Osteoblast (primary cell): Measurements from ENCODE around the gene LIPG. TPM values are rescaled to one million over a fixed set of nuclear protein-coding genes. Genes with fewer than 3 reads are reported as not detected.

Experiments
- DNase-seq: peaks from one replicate; pipeline ENCODE4 v3.0.0; 2011; ENCODE audit warnings: low spot score, mixed read lengths; ENCODE audit not compliant: insufficient read length; ENCODE audit errors: missing footprints
- H2AFZ ChIP-seq: 2 replicates; pipeline ENCODE4 v1.6.0; 2011; ENCODE audit warnings: mild to moderate bottlenecking, low read length
- H3K27ac ChIP-seq: 2 replicates; pipeline ENCODE4 v1.5.1; 2011; ENCODE audit warnings: mild to moderate bottlenecking, low read depth, low read length, moderate library complexity
- H3K27me3 ChIP-seq: 2 replicates; pipeline ENCODE4 v1.6.0; 2012; ENCODE audit warnings: mild to moderate bottlenecking, control low read depth, inconsistent platforms, low read length, moderate library complexity; ENCODE audit not compliant: insufficient read depth
- H3K36me3 ChIP-seq: 2 replicates; pipeline ENCODE4 v1.5.1; 2011; ENCODE audit warnings: mild to moderate bottlenecking, low read length, control low read depth, moderate library complexity; ENCODE audit not compliant: insufficient read depth
- H3K4me1 ChIP-seq: 2 replicates; pipeline ENCODE4 v1.5.1; 2011; ENCODE audit warnings: mild to moderate bottlenecking, low read length, control low read depth, moderate library complexity; ENCODE audit not compliant: insufficient read depth
- H3K4me2 ChIP-seq: 2 replicates; pipeline ENCODE4 v1.6.0; 2011; ENCODE audit warnings: mild to moderate bottlenecking, low read length; ENCODE audit not compliant: insufficient read depth
- H3K4me3 ChIP-seq: fragments of 200-600 bp; sonication (generic); 3 replicates; pipeline ENCODE4 v1.5.1; 2012; ENCODE audit warnings: mild to moderate bottlenecking, low read length, inconsistent platforms; ENCODE audit not compliant: insufficient read depth
- H3K79me2 ChIP-seq: 2 replicates; pipeline ENCODE4 v1.6.0; 2012; ENCODE audit warnings: mild to moderate bottlenecking, low read length, control low read depth, inconsistent platforms; ENCODE audit not compliant: insufficient read depth
- H3K9me3 ChIP-seq: 2 replicates; pipeline ENCODE4 v1.5.1; 2011; ENCODE audit warnings: low read depth, low read length, control low read depth
- H4K20me1 ChIP-seq: 2 replicates; pipeline ENCODE4 v1.6.0; 2012; ENCODE audit warnings: mild to moderate bottlenecking, low read length, control low read depth; ENCODE audit not compliant: insufficient read depth
- CTCF ChIP-seq: IDR thresholded peaks from 2 replicates; pipeline ENCODE4 v1.5.1; 2011; ENCODE audit warnings: mild to moderate bottlenecking, low read depth, low read length, moderate library complexity; ENCODE audit errors: extremely low read depth
- total RNA-seq: library from RNA; depleted of rRNA; stranded (reverse); fragments of >200 nt; gene quantifications from 2 replicates; pipeline ENCODE4 v1.2.3, GENCODE V29; 2012

LIPG gene
- total RNA-seq, 1 donor: 2.2 TPM

DNA sequence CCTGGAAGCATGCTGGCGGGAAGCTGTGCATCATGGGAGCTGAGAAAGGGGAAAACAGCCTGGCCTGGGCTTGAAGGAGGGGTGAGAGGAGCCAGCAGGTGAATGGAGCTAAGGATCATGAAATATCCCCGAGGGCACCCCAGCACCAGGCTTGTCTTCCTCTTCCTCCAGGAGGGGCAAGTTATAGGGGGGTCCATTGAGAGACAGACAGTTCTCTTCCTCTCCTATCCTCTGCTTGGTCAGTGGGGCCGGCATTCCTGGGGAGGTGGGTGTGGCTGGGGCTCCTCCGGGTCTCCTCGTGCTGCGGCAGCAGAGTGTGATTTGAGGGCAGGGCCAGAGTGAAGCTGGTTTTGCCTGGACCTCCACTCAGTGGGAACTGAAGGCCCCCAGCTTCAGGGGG is 78.9 kb downstream of the LIPG start:
- Histone ChIP-seq H3K4me2 (no peak overlapping the region), H3K4me1 (peaks cover 9% of the 10 kb centered on the region), H3K27me3 (no peaks in the 10 kb centered on the region), H3K79me2 (no peaks in the 10 kb centered on the region), H4K20me1 (no peaks in the 10 kb centered on the region), H3K36me3 (no peaks in the 10 kb centered on the region), H2AFZ (no peak overlapping the region), H3K9me3 (no peaks in the 10 kb centered on the region), H3K27ac (no peak overlapping the region), H3K4me3 (no peak overlapping the region)
- no peak for DNase-seq
- no peak for TF ChIP-seq CTCF

DNA sequence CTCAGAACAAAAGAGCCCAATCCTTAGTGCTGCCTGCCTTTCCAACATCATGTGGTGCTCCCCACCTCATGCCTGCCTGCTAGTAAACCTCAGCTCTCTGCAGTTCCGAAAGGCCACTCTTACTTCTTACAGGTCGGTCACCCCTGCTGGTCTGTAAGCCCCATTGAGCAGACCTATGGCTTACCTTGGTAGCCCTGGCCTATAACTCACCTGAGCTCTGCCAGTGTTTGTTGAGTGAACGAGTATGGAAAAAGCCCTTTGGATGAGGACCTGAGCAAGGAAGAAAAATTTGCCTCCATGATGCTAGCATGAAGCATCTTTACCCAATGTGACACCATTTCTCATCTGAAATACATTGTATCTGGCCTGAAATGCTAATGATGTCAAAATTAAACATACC is 83.3 kb downstream of the LIPG start:
- Histone ChIP-seq H3K9me3 (no peaks in the 10 kb centered on the region), H3K36me3 (no peaks in the 10 kb centered on the region), H3K79me2 (no peaks in the 10 kb centered on the region), H3K4me1 (peaks cover 24% of the 10 kb centered on the region), H3K4me3 (no peak overlapping the region), H3K27me3 (no peaks in the 10 kb centered on the region), H2AFZ (no peak overlapping the region), H3K27ac (no peak overlapping the region), H3K4me2 (no peak overlapping the region), H4K20me1 (no peaks in the 10 kb centered on the region)
- no peak for DNase-seq
- TF ChIP-seq CTCF: no peak

- H4K20me1 ChIP-seq: no peaks in the 10 kb centered on the region
- H3K4me1 ChIP-seq: peaks cover 24% of the 10 kb centered on the region
- H3K4me3 ChIP-seq: peak overlapping the region; percentile 62
- H3K36me3 ChIP-seq: no peaks in the 10 kb centered on the region
- no peaks in the 10 kb centered on the region for H3K27me3 ChIP-seq
- TF ChIP-seq CTCF: no peak
- no peaks in the 10 kb centered on the region for H3K79me2 ChIP-seq
- H2AFZ ChIP-seq: peak overlapping the region; percentile 76
- DNase-seq: peak; percentile 93
- H3K9me3 ChIP-seq: no peaks in the 10 kb centered on the region
- no peak overlapping the region for H3K27ac ChIP-seq
- peak overlapping the region; percentile 69 for H3K4me2 ChIP-seq
Observed at GRCh38 chr18:49645841-49646351, 84.0 kb downstream of the LIPG start.

DNA sequence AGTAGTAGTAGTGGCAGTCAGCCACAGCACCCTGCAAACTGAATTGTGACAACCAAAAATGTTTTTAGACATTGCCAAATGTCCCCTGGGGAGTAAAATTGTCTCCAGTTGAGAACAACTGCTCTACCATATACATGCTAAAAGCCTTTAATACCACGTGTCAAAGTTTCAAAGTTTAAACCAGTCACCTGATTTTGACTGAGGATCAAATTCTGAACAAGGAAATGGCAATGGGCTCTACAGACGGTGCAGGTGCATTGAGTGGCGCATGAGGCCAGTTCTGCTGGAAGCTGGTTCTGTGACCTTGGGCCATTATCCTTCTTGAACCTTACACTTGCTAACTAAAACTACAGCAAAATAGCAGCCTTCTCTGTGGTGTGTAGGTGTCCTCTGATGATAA is 85.0 kb downstream of the LIPG start:
- H3K4me1 ChIP-seq: peaks cover 24% of the 10 kb centered on the region
- H3K9me3 ChIP-seq: no peaks in the 10 kb centered on the region
- H3K27ac ChIP-seq: no peak overlapping the region
- no peak overlapping the region for H2AFZ ChIP-seq
- no peaks in the 10 kb centered on the region for H3K79me2 ChIP-seq
- no peak overlapping the region for H3K4me2 ChIP-seq
- no peak for DNase-seq
- H3K27me3 ChIP-seq: no peaks in the 10 kb centered on the region
- no peak overlapping the region for H3K4me3 ChIP-seq
- no peaks in the 10 kb centered on the region for H4K20me1 ChIP-seq
- no peak for TF ChIP-seq CTCF
- no peaks in the 10 kb centered on the region for H3K36me3 ChIP-seq
